Liver (tissue), 9 donors: ENCODE data around the gene TMCO1. TPM values are rescaled to one million over a fixed set of nuclear protein-coding genes. Genes with fewer than 3 reads are reported as not detected.

ENCODE experiments used
- DNase-seq: peaks from one replicate; pipeline ENCODE4 v3.0.0-alpha.2; 2017; ENCODE audit warnings: low spot score
- H3K27ac ChIP-seq, 2 donors: one replicate each; pipeline ENCODE4 v1.7.0; 2013; ENCODE audit warnings: inconsistent platforms in 2 of 2, low read length in 2 of 2, control low read depth in 1 of 2, low read depth in 1 of 2, mild to moderate bottlenecking in 1 of 2
- H3K27me3 ChIP-seq, 4 donors: one replicate each; pipeline versions ENCODE4 v1.6.1 to v1.7.0; 2013; ENCODE audit warnings: low read length in 3 of 4, inconsistent platforms in 1 of 4, mild to moderate bottlenecking in 1 of 4, moderate library complexity in 1 of 4; ENCODE audit not compliant: control insufficient read depth in 4 of 4, insufficient read depth in 4 of 4
- H3K36me3 ChIP-seq, 4 donors: one replicate each; pipeline versions ENCODE4 v1.6.1 to v1.7.0; 2013; ENCODE audit warnings: low read length in 3 of 4, mild to moderate bottlenecking in 3 of 4, low read depth in 1 of 4, moderate library complexity in 1 of 4; ENCODE audit not compliant: control insufficient read depth in 4 of 4, insufficient read depth in 3 of 4
- H3K4me1 ChIP-seq, 4 donors: one replicate each; pipeline versions ENCODE4 v1.6.1 to v1.7.0; 2013; ENCODE audit warnings: low read length in 3 of 4, mild to moderate bottlenecking in 3 of 4, moderate library complexity in 1 of 4; ENCODE audit not compliant: control insufficient read depth in 4 of 4, insufficient read depth in 4 of 4
- H3K4me3 ChIP-seq, 3 donors: one replicate each; pipeline versions ENCODE4 v1.6.1 to v1.7.0; 2013; ENCODE audit warnings: low read length in 3 of 3, control low read depth in 1 of 3, low read depth in 1 of 3, mild to moderate bottlenecking in 1 of 3
- H3K9ac ChIP-seq, 2 donors: one replicate each; pipeline ENCODE4 v1.7.0; 2013; ENCODE audit warnings: low read length in 2 of 2, mild to moderate bottlenecking in 2 of 2, moderate library complexity in 2 of 2, control low read depth in 1 of 2, low read depth in 1 of 2
- H3K9me3 ChIP-seq, 4 donors: one replicate each; pipeline versions ENCODE4 v1.6.1 to v1.7.0; 2013; ENCODE audit warnings: low read length in 3 of 4; ENCODE audit not compliant: control insufficient read depth in 4 of 4
- ATF3 ChIP-seq: IDR thresholded peaks from 2 replicates; pipeline ENCODE4 v1.6.1; 2016; ENCODE audit warnings: antibody characterized with exemption
- CTCF ChIP-seq: fragments of 150-350 bp; IDR thresholded peaks from 2 replicates; pipeline ENCODE4 v1.5.1; 2017; ENCODE audit warnings: improper control_type of control experiment, low read depth, low read length; ENCODE audit not compliant: missing input control
- EGR1 ChIP-seq, 2 donors: IDR thresholded peaks; 2 replicates each; pipeline ENCODE4 v1.6.1; 2016 to 2018; ENCODE audit warnings: antibody characterized with exemption in 2 of 2, low read depth in 2 of 2
- FOXA1 ChIP-seq: IDR thresholded peaks from 2 replicates; pipeline ENCODE4 v1.6.1; 2016; ENCODE audit warnings: antibody characterized with exemption
- FOXA2 ChIP-seq: IDR thresholded peaks from 2 replicates; pipeline ENCODE4 v1.6.1; 2016; ENCODE audit warnings: antibody characterized with exemption
- GABPA ChIP-seq, 2 donors: IDR thresholded peaks in 1 of 2; conservative IDR thresholded peaks in 1 of 2; 2 replicates each; pipeline ENCODE4 v1.6.1; 2016; ENCODE audit warnings: antibody characterized with exemption in 2 of 2, mild to moderate bottlenecking in 1 of 2, moderate library complexity in 1 of 2
- HNF4A ChIP-seq, 2 donors: conservative IDR thresholded peaks; 2 replicates each; pipeline ENCODE4 v1.6.1; 2016; ENCODE audit warnings: antibody characterized with exemption in 2 of 2, mild to moderate bottlenecking in 2 of 2
- HNF4G ChIP-seq: IDR thresholded peaks from 2 replicates; pipeline ENCODE4 v1.6.1; 2016; ENCODE audit warnings: antibody characterized with exemption
- JUND ChIP-seq, 2 donors: IDR thresholded peaks; 2 replicates each; pipeline ENCODE4 v1.6.1; 2016; ENCODE audit warnings: antibody characterized with exemption in 2 of 2
- MAX ChIP-seq: IDR thresholded peaks from 2 replicates; pipeline ENCODE4 v1.6.1; 2016; ENCODE audit warnings: antibody characterized with exemption
- NR2F2 ChIP-seq: IDR thresholded peaks from 2 replicates; pipeline ENCODE4 v1.6.1; 2016; ENCODE audit warnings: antibody characterized with exemption
- RAD21 ChIP-seq, 2 donors: IDR thresholded peaks; 2 replicates each; pipeline ENCODE4 v1.6.1; 2016; ENCODE audit warnings: antibody characterized with exemption in 2 of 2, mild to moderate bottlenecking in 2 of 2
- REST ChIP-seq: IDR thresholded peaks from 2 replicates; pipeline ENCODE4 v1.6.1; 2016; ENCODE audit warnings: antibody characterized with exemption, mild to moderate bottlenecking
- RXRA ChIP-seq, 2 donors: IDR thresholded peaks; 2 replicates each; pipeline ENCODE4 v1.6.1; 2017 to 2018; ENCODE audit warnings: antibody characterized with exemption in 2 of 2, mild to moderate bottlenecking in 1 of 2
- SP1 ChIP-seq: IDR thresholded peaks from 2 replicates; pipeline ENCODE4 v1.6.1; 2018; ENCODE audit warnings: antibody characterized with exemption, mild to moderate bottlenecking
- TAF1 ChIP-seq: conservative IDR thresholded peaks from 2 replicates; pipeline ENCODE4 v1.6.1; 2016; ENCODE audit warnings: antibody characterized with exemption, mild to moderate bottlenecking
- YY1 ChIP-seq: IDR thresholded peaks from 2 replicates; pipeline ENCODE4 v1.6.1; 2016; ENCODE audit warnings: antibody characterized with exemption, mild to moderate bottlenecking
- ZBTB33 ChIP-seq: IDR thresholded peaks from 2 replicates; pipeline ENCODE4 v1.6.1; 2016; ENCODE audit warnings: antibody characterized with exemption
- WGBS: extraction: QIAGEN DNeasy Blood & Tissue Kit; methylation state at CpG from one replicate; pipeline ENCODE4 v1.1.7; 2013; 5-methylcytosine and 5-hydroxymethylcytosine counted together
- polyA plus RNA-seq, 2 donors: library from polyadenylated mRNA; stranded (reverse) in 1 of 2; unstranded in 1 of 2; fragments of 200-250 nt in 1 of 2; fragments of >200 nt in 1 of 2; fragmentation: Nextera tagmentation in 1 of 2; extraction: Ambion mirVana in 1 of 2; gene quantifications; one replicate each; pipeline versions ENCODE4 v1.2.1 to v1.2.3, GENCODE V29; 2013 to 2015
- total RNA-seq, 2 donors: library from RNA; depleted of rRNA; stranded (reverse); fragments of >200 nt; gene quantifications; one replicate each; pipeline ENCODE4 v1.2.3, GENCODE V29; 2014
- donor health status: healthy.
- donor health status: healthy.
- donor health status: healthy.
- donor health status: healthy.
- donor health status: healthy.

TMCO1 gene
- total and polyA plus RNA-seq, 4 donors = 53.8 to 170 (median 71.2) TPM

GRCh38 chr1:165688046-165688445 lies 80.6 kb downstream of the TMCO1 start:
- no peak overlapping the region for H3K9ac ChIP-seq
- TF ChIP-seq REST (no peak), TAF1 (no peak), RXRA (IDR thresholded peaks at IDR 0.05) (no peak), FOXA2 (no peak)
- peaks cover 0 to 5% (median 3%) of the 10 kb centered on the region in 4 donors for H3K4me1 ChIP-seq
- no peak for DNase-seq
- WGBS = 73% methylated on average over 5 of the region's 5 CpGs
- H3K27me3 ChIP-seq = no peaks in the 10 kb centered on the region
- peaks cover 0 to 5% (median 3%) of the 10 kb centered on the region in 4 donors for H3K36me3 ChIP-seq
- H3K27ac ChIP-seq = no peak overlapping the region
- H3K4me3 ChIP-seq = no peak overlapping the region
- H3K9me3 ChIP-seq = no peaks in the 10 kb centered on the region

GRCh38 chr1:165686971-165687433 lies 81.7 kb downstream of the TMCO1 start:
- H3K27ac ChIP-seq = no peak overlapping the region
- DNase-seq = no peak
- no peak for TF ChIP-seq ATF3
- TF ChIP-seq SP1 = no peak
- no peak for TF ChIP-seq RAD21 (IDR thresholded peaks at IDR 0.05)
- no peak for TF ChIP-seq FOXA2
- no peak for TF ChIP-seq NR2F2
- TF ChIP-seq ZBTB33 = no peak
- no peak for TF ChIP-seq JUND (IDR thresholded peaks at IDR 0.05)
- TF ChIP-seq MAX = no peak
- no peak for TF ChIP-seq EGR1 (IDR thresholded peaks at IDR 0.05; ENCODE audit: low read depth in 2 of 2)
- no peak for TF ChIP-seq RXRA (IDR thresholded peaks at IDR 0.05)
- TF ChIP-seq TAF1 = no peak
- TF ChIP-seq REST = no peak
- no peak for TF ChIP-seq YY1
- no peak for TF ChIP-seq HNF4G
- no peak for TF ChIP-seq GABPA (IDR thresholded peaks at IDR 0.05 in 1 of 2, conservative IDR thresholded peaks at IDR 0.05 in 1 of 2)
- TF ChIP-seq CTCF = no peak
- TF ChIP-seq FOXA1 = no peak
- TF ChIP-seq HNF4A (conservative IDR thresholded peaks at IDR 0.05) = no peak
- H3K36me3 ChIP-seq = peaks cover 0 to 13% (median 11%) of the 10 kb centered on the region in 4 donors
- H3K9ac ChIP-seq = no peak overlapping the region
- H3K27me3 ChIP-seq = no peaks in the 10 kb centered on the region
- no peak overlapping the region for H3K4me3 ChIP-seq
- no peaks in the 10 kb centered on the region for H3K9me3 ChIP-seq
- WGBS = 92% methylated on average over 2 of the region's 2 CpGs
- peaks cover 0 to 5% (median 3%) of the 10 kb centered on the region in 4 donors for H3K4me1 ChIP-seq
